Astrocyte of the spinal cord (primary cell): ENCODE results near the gene EIF4B.
A peak's percentile ranks its signal among the peaks of the same experiment; 100 is the strongest.
"Not testable (repeated sequence)": the region's sequence is repeated elsewhere in the genome, so short reads cannot be mapped to it uniquely, and the experiment has no call there.

Experiments used
- DNase-seq: peaks from one replicate; pipeline ENCODE4 v3.0.0; 2011; ENCODE audit warnings: low read depth, low spot score
- H3K4me3 ChIP-seq: 2 replicates; pipeline ENCODE4 v1.5.1; 2011; ENCODE audit warnings: low read depth, mild to moderate bottlenecking, low read length, moderate library complexity
- in situ Hi-C: cut with HindIII; loops from 2 replicates; pipeline ENCODE4 v1.10.0; 2017; ENCODE audit warnings: low sequenced_read_pairs
- TF ChIP-seq, protein P1 (sequence below): IDR thresholded peaks from 2 replicates; pipeline ENCODE4 v1.5.1; 2012; ENCODE audit warnings: low read depth, mild to moderate bottlenecking, low read length, inconsistent platforms

Gene EIF4B

DNA sequence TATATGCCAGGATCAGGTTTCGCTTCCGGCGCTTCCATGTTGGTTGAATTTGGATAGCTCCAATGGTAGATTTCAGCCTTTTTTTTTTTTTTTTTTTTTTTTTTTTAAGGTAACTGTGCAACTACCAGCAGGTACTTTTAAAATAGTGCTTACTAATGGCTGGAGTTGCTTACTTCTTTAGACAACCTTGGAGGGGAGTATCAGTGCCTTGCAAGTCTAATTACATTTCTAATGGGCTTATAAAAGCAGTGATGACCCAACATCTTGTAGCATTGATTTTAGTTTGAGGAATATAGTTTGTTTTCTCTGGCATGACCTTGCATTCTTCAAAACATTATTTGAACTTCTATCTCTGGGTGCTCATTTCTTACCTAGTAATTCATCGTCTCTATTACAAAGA lies 1.1 kb downstream of the EIF4B start:
- peak overlapping the region; percentile 84 for H3K4me3 ChIP-seq
- TF ChIP-seq, protein P1, sequence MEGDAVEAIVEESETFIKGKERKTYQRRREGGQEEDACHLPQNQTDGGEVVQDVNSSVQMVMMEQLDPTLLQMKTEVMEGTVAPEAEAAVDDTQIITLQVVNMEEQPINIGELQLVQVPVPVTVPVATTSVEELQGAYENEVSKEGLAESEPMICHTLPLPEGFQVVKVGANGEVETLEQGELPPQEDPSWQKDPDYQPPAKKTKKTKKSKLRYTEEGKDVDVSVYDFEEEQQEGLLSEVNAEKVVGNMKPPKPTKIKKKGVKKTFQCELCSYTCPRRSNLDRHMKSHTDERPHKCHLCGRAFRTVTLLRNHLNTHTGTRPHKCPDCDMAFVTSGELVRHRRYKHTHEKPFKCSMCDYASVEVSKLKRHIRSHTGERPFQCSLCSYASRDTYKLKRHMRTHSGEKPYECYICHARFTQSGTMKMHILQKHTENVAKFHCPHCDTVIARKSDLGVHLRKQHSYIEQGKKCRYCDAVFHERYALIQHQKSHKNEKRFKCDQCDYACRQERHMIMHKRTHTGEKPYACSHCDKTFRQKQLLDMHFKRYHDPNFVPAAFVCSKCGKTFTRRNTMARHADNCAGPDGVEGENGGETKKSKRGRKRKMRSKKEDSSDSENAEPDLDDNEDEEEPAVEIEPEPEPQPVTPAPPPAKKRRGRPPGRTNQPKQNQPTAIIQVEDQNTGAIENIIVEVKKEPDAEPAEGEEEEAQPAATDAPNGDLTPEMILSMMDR: no peak
- in situ Hi-C loops: no loop called here
- DNase-seq: no peak

DNA sequence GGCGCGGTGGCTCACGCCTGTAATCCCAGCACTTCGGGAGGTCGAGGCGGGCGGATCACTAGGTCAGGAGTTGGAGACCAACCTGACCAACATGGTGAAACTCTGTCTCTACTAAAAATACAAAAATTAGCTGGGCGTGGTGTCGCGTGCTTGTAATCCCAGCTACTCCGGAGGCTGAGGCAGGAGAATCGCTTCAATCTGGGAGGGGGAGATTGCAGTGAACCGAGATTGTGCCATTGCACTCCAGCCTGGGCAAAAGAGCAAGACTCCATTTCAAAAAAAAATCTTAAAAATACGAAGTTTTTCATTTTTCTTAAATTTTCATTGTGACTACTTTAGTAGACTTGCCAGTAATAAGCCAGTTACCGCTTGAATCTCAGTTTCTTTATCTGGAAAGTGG lies 2.5 kb downstream of the EIF4B start:
- H3K4me3 ChIP-seq, in situ Hi-C loops: not testable (repeated sequence)

DNA sequence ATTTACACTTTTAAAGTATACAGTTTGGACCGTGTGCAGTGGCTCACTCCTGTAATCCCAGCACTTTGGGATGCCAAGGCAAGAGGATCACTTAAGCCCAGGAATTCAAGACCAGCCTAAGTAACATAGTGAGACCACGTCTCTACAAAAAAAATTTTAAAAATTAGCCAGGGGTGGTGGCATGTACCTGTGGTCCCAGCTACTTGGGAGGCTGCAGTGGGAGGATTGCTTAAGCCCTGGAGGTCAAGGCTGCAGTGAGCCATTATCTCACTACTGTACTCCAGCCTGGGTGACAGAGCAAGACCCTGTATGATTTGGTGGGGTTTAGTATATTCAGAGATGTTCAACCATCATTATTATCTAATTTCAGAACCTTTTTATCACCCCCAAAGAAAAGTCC lies 4.7 kb downstream of the EIF4B start:
- H3K4me3 ChIP-seq: no peak overlapping the region
- TF ChIP-seq, protein P1: no peak
- no peak for DNase-seq
- in situ Hi-C loops: no loop called here

More for the DNA sequence above, 2.5 kb downstream of the EIF4B start:
- not testable (repeated sequence) for DNase-seq

DNA sequence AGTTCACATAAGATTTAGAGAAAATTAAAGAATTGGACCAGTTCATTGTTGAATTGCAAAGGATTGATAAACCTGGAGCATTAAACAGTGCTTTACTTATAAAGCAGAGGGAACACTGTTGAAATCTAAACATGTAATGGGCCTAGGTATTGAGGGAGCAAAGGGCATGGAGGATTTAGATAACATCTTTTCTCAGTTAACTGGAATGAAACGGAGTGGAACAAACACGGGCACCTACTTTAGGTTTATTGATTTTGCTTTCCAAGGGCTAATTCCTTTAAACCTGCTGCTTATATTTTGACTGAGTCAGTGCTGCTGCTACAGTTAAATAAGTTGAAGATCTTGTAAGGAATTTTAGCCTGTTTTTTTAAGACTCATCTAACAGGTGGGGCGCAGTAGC lies 5.6 kb downstream of the EIF4B start:
- TF ChIP-seq, protein P1: no peak
- in situ Hi-C loops: no loop called here
- DNase-seq: no peak
- H3K4me3 ChIP-seq: no peak overlapping the region

GRCh38 chr12:53012928-53013327 lies 6.7 kb downstream of the EIF4B start:
- H3K4me3 ChIP-seq: no peak overlapping the region
- in situ Hi-C loops: no loop called here
- no peak for DNase-seq
- TF ChIP-seq, protein P1: no peak

- TF ChIP-seq, protein P1: no peak
- no peak for DNase-seq
- in situ Hi-C loops: no loop called here
- H3K4me3 ChIP-seq: no peak overlapping the region
Measured at GRCh38 chr12:53014709-53015108, 8.5 kb downstream of the EIF4B start.

DNA sequence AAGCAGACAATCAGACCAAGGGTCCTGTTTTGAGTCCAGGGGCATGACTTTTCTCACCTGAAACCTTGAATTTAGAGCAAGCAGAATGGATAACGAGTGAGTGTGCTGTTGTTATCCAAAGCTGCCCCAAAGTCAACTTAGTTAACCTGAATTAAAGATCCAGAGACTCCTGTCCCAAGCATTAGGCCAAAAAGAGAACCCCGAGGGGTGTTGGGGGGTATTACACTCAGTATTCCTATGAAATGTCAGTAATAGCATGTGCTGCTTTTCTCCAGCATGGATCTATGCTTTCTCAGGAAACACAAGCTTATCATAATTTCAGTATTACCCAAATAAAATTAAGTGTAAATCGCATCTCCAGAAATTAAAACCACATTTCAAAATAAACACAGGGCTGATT lies 19.0 kb downstream of the EIF4B start:
- in situ Hi-C loops: no loop called here
- no peak for DNase-seq
- TF ChIP-seq, protein P1: no peak
- H3K4me3 ChIP-seq: no peak overlapping the region

DNA sequence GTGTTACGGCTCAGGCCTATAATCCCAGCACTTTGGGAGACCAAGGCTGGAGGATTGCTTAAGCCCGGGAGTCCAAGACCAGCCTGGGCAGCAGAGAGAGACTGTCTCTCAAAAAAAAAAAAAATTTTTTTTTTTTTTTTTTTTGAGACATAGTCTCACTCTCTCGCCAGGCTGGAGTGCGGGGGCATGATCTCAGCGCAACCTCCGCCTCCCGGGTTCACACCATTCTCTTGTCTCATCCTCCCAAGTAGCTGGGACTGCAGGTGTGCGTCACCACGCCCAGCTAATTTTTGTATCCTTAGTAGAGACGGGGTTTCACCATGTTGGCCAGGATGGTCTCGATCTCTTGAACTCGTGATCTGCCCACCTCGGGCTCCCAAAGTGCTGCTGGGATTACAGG lies 20.8 kb downstream of the EIF4B start:
- in situ Hi-C loops, DNase-seq, H3K4me3 ChIP-seq: not testable (repeated sequence)
